H1 (cell line): ENCODE measurements around the gene NDUFB5. TPM values are rescaled to one million over a fixed set of nuclear protein-coding genes. Genes with fewer than 3 reads are reported as not detected.

Experiments
- CREB1 ChIP-seq: IDR thresholded peaks from 2 replicates; pipeline ENCODE4 v1.6.1; 2012; ENCODE audit warnings: inconsistent platforms
- RAD21 ChIP-seq, 2 experiments: IDR thresholded peaks in 1 of 2; conservative IDR thresholded peaks in 1 of 2; 2 replicates each; pipeline ENCODE4 v1.6.1; 2011; ENCODE audit warnings: low read depth in 2 of 2, low read length in 2 of 2, improper control_type of control experiment in 1 of 2, inconsistent platforms in 1 of 2, mild to moderate bottlenecking in 1 of 2, moderate library complexity in 1 of 2
- RFX5 ChIP-seq: IDR thresholded peaks from 2 replicates; pipeline ENCODE4 v1.6.1; 2011; ENCODE audit warnings: low read depth, low read length, improper control_type of control experiment, borderline replicate concordance
- SP1 ChIP-seq: IDR thresholded peaks from 2 replicates; pipeline ENCODE4 v1.6.1; 2011; ENCODE audit warnings: low read depth, low read length
- TEAD4 ChIP-seq: IDR thresholded peaks from 2 replicates; pipeline ENCODE4 v1.6.1; 2012; ENCODE audit warnings: low read depth, low read length, inconsistent platforms, mixed read lengths
- polyA plus RNA-seq, 7 experiments: library from polyadenylated mRNA; depleted of rRNA in 3 of 7; stranded (reverse) in 5 of 7; unstranded in 2 of 7; fragments of >200 nt in 5 of 7; fragments of 200-250 nt in 2 of 7; gene quantifications; 1 replicate in 5 of 7; 2 replicates in 1 of 7; 4 replicates in 1 of 7; pipeline versions ENCODE4 v1.2.1 to v1.2.3, GENCODE V29; 2011 to 2013; ENCODE audit warnings: missing spikeins in 2 of 7, mixed read lengths in 2 of 7
- total RNA-seq: library from RNA; stranded (reverse); fragmentation: NEBNext Ultra II Directional; extraction: Animal tissue kit (Norgen Biotek cat#: 25700); gene quantifications from 2 replicates; pipeline ENCODE4 v1.2.1, GENCODE V29; 2021
- TF ChIP-seq, protein P1 (sequence below): fragments of 300-600 bp; sonication (generic); IDR thresholded peaks from 2 replicates; pipeline ENCODE4 v1.7.1; 2012; ENCODE audit warnings: low read length, moderate library complexity, mild to moderate bottlenecking, inconsistent platforms; ENCODE audit not compliant: insufficient replicate concordance

NDUFB5 gene
- total and polyA plus RNA-seq, 2 of the 8 experiments (the other 6 are each of a cell fraction or from before 2014, with no cell fraction given), result 46.1 to 85.8 TPM

DNA sequence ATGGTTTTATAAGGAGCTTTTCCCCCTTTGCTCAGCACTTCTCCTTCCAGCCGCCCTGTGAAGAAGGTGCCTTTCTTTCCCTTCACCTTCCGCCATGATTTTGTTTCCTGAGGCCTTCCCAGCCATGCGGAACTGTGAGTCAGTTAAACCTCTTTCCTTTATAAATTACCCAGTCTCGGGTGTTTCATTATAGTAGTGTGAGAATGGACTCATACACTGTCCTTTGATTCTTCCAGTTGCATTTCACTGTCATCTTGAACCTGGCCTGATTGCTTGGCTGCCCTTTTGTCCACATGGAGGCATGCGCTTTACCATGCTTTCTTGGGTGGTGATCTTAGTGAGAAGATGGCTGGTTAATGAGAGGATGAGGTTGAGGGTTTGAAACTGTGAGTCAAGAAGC is 71.5 kb downstream of the NDUFB5 start (continued):
- TF ChIP-seq TEAD4 (no peak), SP1 (no peak), RAD21 (IDR thresholded peaks at IDR 0.05 in 1 of 2, conservative IDR thresholded peaks at IDR 0.05 in 1 of 2; ENCODE audit: low read depth in 2 of 2, low read length in 2 of 2) (no peak), CREB1 (no peak), RFX5 (no peak)
- TF ChIP-seq, protein P1, sequence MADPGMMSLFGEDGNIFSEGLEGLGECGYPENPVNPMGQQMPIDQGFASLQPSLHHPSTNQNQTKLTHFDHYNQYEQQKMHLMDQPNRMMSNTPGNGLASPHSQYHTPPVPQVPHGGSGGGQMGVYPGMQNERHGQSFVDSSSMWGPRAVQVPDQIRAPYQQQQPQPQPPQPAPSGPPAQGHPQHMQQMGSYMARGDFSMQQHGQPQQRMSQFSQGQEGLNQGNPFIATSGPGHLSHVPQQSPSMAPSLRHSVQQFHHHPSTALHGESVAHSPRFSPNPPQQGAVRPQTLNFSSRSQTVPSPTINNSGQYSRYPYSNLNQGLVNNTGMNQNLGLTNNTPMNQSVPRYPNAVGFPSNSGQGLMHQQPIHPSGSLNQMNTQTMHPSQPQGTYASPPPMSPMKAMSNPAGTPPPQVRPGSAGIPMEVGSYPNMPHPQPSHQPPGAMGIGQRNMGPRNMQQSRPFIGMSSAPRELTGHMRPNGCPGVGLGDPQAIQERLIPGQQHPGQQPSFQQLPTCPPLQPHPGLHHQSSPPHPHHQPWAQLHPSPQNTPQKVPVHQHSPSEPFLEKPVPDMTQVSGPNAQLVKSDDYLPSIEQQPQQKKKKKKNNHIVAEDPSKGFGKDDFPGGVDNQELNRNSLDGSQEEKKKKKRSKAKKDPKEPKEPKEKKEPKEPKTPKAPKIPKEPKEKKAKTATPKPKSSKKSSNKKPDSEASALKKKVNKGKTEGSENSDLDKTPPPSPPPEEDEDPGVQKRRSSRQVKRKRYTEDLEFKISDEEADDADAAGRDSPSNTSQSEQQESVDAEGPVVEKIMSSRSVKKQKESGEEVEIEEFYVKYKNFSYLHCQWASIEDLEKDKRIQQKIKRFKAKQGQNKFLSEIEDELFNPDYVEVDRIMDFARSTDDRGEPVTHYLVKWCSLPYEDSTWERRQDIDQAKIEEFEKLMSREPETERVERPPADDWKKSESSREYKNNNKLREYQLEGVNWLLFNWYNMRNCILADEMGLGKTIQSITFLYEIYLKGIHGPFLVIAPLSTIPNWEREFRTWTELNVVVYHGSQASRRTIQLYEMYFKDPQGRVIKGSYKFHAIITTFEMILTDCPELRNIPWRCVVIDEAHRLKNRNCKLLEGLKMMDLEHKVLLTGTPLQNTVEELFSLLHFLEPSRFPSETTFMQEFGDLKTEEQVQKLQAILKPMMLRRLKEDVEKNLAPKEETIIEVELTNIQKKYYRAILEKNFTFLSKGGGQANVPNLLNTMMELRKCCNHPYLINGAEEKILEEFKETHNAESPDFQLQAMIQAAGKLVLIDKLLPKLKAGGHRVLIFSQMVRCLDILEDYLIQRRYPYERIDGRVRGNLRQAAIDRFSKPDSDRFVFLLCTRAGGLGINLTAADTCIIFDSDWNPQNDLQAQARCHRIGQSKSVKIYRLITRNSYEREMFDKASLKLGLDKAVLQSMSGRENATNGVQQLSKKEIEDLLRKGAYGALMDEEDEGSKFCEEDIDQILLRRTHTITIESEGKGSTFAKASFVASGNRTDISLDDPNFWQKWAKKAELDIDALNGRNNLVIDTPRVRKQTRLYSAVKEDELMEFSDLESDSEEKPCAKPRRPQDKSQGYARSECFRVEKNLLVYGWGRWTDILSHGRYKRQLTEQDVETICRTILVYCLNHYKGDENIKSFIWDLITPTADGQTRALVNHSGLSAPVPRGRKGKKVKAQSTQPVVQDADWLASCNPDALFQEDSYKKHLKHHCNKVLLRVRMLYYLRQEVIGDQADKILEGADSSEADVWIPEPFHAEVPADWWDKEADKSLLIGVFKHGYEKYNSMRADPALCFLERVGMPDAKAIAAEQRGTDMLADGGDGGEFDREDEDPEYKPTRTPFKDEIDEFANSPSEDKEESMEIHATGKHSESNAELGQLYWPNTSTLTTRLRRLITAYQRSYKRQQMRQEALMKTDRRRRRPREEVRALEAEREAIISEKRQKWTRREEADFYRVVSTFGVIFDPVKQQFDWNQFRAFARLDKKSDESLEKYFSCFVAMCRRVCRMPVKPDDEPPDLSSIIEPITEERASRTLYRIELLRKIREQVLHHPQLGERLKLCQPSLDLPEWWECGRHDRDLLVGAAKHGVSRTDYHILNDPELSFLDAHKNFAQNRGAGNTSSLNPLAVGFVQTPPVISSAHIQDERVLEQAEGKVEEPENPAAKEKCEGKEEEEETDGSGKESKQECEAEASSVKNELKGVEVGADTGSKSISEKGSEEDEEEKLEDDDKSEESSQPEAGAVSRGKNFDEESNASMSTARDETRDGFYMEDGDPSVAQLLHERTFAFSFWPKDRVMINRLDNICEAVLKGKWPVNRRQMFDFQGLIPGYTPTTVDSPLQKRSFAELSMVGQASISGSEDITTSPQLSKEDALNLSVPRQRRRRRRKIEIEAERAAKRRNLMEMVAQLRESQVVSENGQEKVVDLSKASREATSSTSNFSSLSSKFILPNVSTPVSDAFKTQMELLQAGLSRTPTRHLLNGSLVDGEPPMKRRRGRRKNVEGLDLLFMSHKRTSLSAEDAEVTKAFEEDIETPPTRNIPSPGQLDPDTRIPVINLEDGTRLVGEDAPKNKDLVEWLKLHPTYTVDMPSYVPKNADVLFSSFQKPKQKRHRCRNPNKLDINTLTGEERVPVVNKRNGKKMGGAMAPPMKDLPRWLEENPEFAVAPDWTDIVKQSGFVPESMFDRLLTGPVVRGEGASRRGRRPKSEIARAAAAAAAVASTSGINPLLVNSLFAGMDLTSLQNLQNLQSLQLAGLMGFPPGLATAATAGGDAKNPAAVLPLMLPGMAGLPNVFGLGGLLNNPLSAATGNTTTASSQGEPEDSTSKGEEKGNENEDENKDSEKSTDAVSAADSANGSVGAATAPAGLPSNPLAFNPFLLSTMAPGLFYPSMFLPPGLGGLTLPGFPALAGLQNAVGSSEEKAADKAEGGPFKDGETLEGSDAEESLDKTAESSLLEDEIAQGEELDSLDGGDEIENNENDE, result no peak
